SK-N-SH (cell line): ENCODE results near the gene STYXL2.

Source experiments
- RXRA ChIP-seq: IDR thresholded peaks from 2 replicates; pipeline ENCODE4 v1.4.0; 2012; ENCODE audit warnings: low read depth, mild to moderate bottlenecking, borderline replicate concordance
- SMC3 ChIP-seq: IDR thresholded peaks from 2 replicates; pipeline ENCODE4 v1.6.1; 2012; ENCODE audit warnings: low read depth, low read length, improper control_type of control experiment
- TF ChIP-seq, protein P1 (sequence below): fragments of 200-600 bp; sonication (generic); IDR thresholded peaks from 2 replicates; pipeline ENCODE4 v1.6.1; 2017; ENCODE audit warnings: antibody characterized with exemption, mild to moderate bottlenecking, moderate library complexity
- TF ChIP-seq, protein P2 (sequence below): IDR thresholded peaks from 2 replicates; pipeline ENCODE4 v1.4.0; 2012; ENCODE audit warnings: low read depth, borderline replicate concordance

DNA sequence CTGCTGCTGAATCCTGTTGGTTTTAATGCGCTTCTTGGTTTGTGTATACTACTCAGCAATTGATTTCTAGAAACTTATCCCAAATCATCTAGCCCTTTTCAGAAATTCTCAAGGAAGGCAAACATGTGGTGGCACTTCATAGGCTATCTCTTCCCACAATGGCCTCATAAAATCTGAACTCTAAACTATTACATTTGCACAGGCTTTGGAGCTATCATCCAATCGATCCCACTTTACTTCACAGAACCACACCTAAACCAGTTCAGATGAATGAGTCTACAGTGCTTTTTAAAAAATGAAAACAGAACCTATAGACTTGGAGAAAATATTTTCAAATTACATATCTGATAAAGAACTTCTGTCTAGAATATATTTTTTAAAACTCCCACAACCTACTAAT lies 6.9 kb downstream of the STYXL2 start:
- TF ChIP-seq, protein P1, sequence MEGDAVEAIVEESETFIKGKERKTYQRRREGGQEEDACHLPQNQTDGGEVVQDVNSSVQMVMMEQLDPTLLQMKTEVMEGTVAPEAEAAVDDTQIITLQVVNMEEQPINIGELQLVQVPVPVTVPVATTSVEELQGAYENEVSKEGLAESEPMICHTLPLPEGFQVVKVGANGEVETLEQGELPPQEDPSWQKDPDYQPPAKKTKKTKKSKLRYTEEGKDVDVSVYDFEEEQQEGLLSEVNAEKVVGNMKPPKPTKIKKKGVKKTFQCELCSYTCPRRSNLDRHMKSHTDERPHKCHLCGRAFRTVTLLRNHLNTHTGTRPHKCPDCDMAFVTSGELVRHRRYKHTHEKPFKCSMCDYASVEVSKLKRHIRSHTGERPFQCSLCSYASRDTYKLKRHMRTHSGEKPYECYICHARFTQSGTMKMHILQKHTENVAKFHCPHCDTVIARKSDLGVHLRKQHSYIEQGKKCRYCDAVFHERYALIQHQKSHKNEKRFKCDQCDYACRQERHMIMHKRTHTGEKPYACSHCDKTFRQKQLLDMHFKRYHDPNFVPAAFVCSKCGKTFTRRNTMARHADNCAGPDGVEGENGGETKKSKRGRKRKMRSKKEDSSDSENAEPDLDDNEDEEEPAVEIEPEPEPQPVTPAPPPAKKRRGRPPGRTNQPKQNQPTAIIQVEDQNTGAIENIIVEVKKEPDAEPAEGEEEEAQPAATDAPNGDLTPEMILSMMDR, result no peak
- TF ChIP-seq RXRA (no peak), SMC3 (no peak)
- TF ChIP-seq, protein P2, sequence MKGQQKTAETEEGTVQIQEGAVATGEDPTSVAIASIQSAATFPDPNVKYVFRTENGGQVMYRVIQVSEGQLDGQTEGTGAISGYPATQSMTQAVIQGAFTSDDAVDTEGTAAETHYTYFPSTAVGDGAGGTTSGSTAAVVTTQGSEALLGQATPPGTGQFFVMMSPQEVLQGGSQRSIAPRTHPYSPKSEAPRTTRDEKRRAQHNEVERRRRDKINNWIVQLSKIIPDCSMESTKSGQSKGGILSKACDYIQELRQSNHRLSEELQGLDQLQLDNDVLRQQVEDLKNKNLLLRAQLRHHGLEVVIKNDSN, result no peak
